H1 (cell line): ENCODE results near the gene APP. TPM values are rescaled to one million over a fixed set of nuclear protein-coding genes. Genes with fewer than 3 reads are reported as not detected.

Source experiments
- CTCF ChIA-PET: fragments of 300-600 bp; sonication (Branson Sonifier 250); formaldehyde crosslinking; loops from one replicate; lab custom pipeline; 2021; ENCODE audit not compliant: partially characterized antibody; lab: Charles Lee
- POLR2A ChIA-PET: fragments of 300-600 bp; sonication (Branson Sonifier 250); formaldehyde crosslinking; loops from one replicate; lab custom pipeline; 2021; ENCODE audit warnings: inconsistent platforms; ENCODE audit not compliant: partially characterized antibody; lab: Charles Lee
- DNase-seq, 2 experiments: peaks; one replicate each; pipeline versions ENCODE4 v3.0.0 to v3.0.0-alpha.2; 2010 to 2022; ENCODE audit warnings: low spot score in 2 of 2, low read depth in 1 of 2, mixed read lengths in 1 of 2
- FAIRE-seq: peaks from 2 replicates; lab custom pipeline; 2011; peaks lifted over from hg19 to GRCh38; lab: Jason Lieb, UNC
- H2AFZ ChIP-seq: 2 replicates; pipeline ENCODE4 v1.8.1; 2012; ENCODE audit warnings: low read length, inconsistent platforms
- H2AK5ac ChIP-seq: 2 replicates; pipeline ENCODE4 v1.6.1; 2013; ENCODE audit warnings: low read depth, low read length
- H2BK120ac ChIP-seq: replicated peaks from 2 replicates; pipeline ENCODE3; 2013; ENCODE audit warnings: low read depth, low read length, inconsistent platforms
- H2BK12ac ChIP-seq: 2 replicates; pipeline ENCODE4 v1.6.1; 2013; ENCODE audit warnings: low read depth, low read length
- H2BK15ac ChIP-seq: 2 replicates; pipeline ENCODE4 v1.6.1; 2013; ENCODE audit warnings: low read length
- H2BK20ac ChIP-seq: 2 replicates; pipeline ENCODE4 v1.6.1; 2013; ENCODE audit warnings: low read length
- H2BK5ac ChIP-seq: 2 replicates; pipeline ENCODE4 v1.6.1; 2013; ENCODE audit warnings: low read depth, low read length
- H3K14ac ChIP-seq: 2 replicates; pipeline ENCODE4 v1.6.1; 2013; ENCODE audit warnings: inconsistent platforms; ENCODE audit not compliant: insufficient read length
- H3K18ac ChIP-seq: 2 replicates; pipeline ENCODE4 v1.6.1; 2013; ENCODE audit warnings: low read length; ENCODE audit errors: extremely low read depth
- H3K23ac ChIP-seq: 2 replicates; pipeline ENCODE4 v1.6.1; 2013; ENCODE audit warnings: inconsistent platforms; ENCODE audit not compliant: insufficient read length
- H3K23me2 ChIP-seq: 2 replicates; pipeline ENCODE4 v1.6.1; 2013; ENCODE audit warnings: low read depth, low read length
- H3K27ac ChIP-seq: 2 replicates; pipeline ENCODE4 v1.6.1; 2011; ENCODE audit warnings: low read depth, low read length, inconsistent platforms
- H3K27me3 ChIP-seq, 4 experiments: replicated peaks in 1 of 4; 1 replicate in 1 of 4; 2 replicates in 3 of 4; pipeline versions ENCODE4 v1.6.1 to v1.8.1; 2011 to 2013; ENCODE audit warnings: low read length in 3 of 4, mild to moderate bottlenecking in 3 of 4, inconsistent platforms in 2 of 4, mixed read lengths in 2 of 4, moderate library complexity in 1 of 4; ENCODE audit not compliant: control insufficient read depth in 3 of 4, insufficient read depth in 3 of 4; ENCODE audit errors: extremely low read depth in 1 of 4
- H3K36me3 ChIP-seq, 4 experiments: 2 replicates each; pipeline versions ENCODE4 v1.6.1 to v1.8.1; 2011 to 2013; ENCODE audit warnings: mild to moderate bottlenecking in 4 of 4, low read length in 3 of 4, moderate library complexity in 2 of 4, control low read depth in 1 of 4, inconsistent platforms in 1 of 4; ENCODE audit not compliant: insufficient read depth in 4 of 4, control insufficient read depth in 2 of 4
- H3K4ac ChIP-seq: replicated peaks from 2 replicates; pipeline ENCODE3; 2013; ENCODE audit warnings: low read length, low read depth, mixed read lengths, inconsistent platforms; ENCODE audit not compliant: insufficient read length
- H3K4me1 ChIP-seq, 4 experiments: replicated peaks in 1 of 4; 1 replicate in 1 of 4; 2 replicates in 3 of 4; pipeline versions ENCODE4 v1.6.1 to v1.8.1; 2011 to 2013; ENCODE audit warnings: low read length in 3 of 4, inconsistent platforms in 2 of 4, mixed read lengths in 1 of 4; ENCODE audit not compliant: insufficient read depth in 4 of 4, control insufficient read depth in 3 of 4
- H3K4me2 ChIP-seq, 2 experiments: 2 replicates each; pipeline versions ENCODE4 v1.6.1 to v1.8.1; 2011 to 2013; ENCODE audit warnings: low read depth in 2 of 2, low read length in 2 of 2, control low read depth in 1 of 2, inconsistent platforms in 1 of 2, mild to moderate bottlenecking in 1 of 2; ENCODE audit not compliant: insufficient read depth in 1 of 2
- H3K4me3 ChIP-seq, 4 experiments: fragments of 200-600, 300-600 bp in 1 of 4; sonication (generic), shearing (Covaris generic), sonication (Bioruptor Twin) in 1 of 4; 2 replicates each; pipeline versions ENCODE4 v1.5.1 to v1.8.1; 2011 to 2016; ENCODE audit warnings: low read length in 4 of 4, low read depth in 3 of 4, control low read depth in 2 of 4, inconsistent platforms in 2 of 4, mild to moderate bottlenecking in 2 of 4, mixed read lengths in 1 of 4, moderate library complexity in 1 of 4; ENCODE audit not compliant: insufficient read depth in 2 of 4; ENCODE audit errors: extremely low read depth in 1 of 4
- H3K56ac ChIP-seq: replicated peaks from 2 replicates; pipeline ENCODE3; 2013; ENCODE audit warnings: low read depth, mild to moderate bottlenecking, mixed read lengths, low read length, inconsistent platforms; ENCODE audit not compliant: insufficient read length
- H3K79me1 ChIP-seq: 2 replicates; pipeline ENCODE4 v1.6.1; 2013; ENCODE audit warnings: low read depth, low read length, control low read depth
- H3K79me2 ChIP-seq, 2 experiments: 2 replicates each; pipeline versions ENCODE4 v1.6.1 to v1.8.1; 2012 to 2013; ENCODE audit warnings: low read length in 2 of 2, mild to moderate bottlenecking in 2 of 2, inconsistent platforms in 1 of 2; ENCODE audit not compliant: insufficient read depth in 2 of 2, control insufficient read depth in 1 of 2
- H3K9ac ChIP-seq, 4 experiments: replicated peaks in 1 of 4; 1 replicate in 1 of 4; 2 replicates in 3 of 4; pipeline versions ENCODE4 v1.6.1 to v1.8.1; 2011 to 2013; ENCODE audit warnings: low read depth in 3 of 4, low read length in 3 of 4, control low read depth in 2 of 4, mild to moderate bottlenecking in 2 of 4, moderate library complexity in 2 of 4, inconsistent platforms in 1 of 4; ENCODE audit errors: extremely low read depth in 1 of 4
- H3K9me3 ChIP-seq, 2 experiments: 2 replicates each; pipeline versions ENCODE4 v1.6.1 to v1.8.1; 2012 to 2013; ENCODE audit warnings: mild to moderate bottlenecking in 2 of 2, moderate library complexity in 2 of 2, control low read depth in 1 of 2, inconsistent platforms in 1 of 2, low read depth in 1 of 2, low read length in 1 of 2, mixed read lengths in 1 of 2; ENCODE audit not compliant: insufficient read depth in 2 of 2
- H4K20me1 ChIP-seq, 2 experiments: replicated peaks in 1 of 2; 2 replicates each; pipeline versions ENCODE3 to v1.8.1; 2011 to 2013; ENCODE audit warnings: inconsistent platforms in 2 of 2, low read length in 2 of 2, mild to moderate bottlenecking in 1 of 2; ENCODE audit not compliant: insufficient read depth in 2 of 2, control insufficient read depth in 1 of 2
- H4K5ac ChIP-seq: 2 replicates; pipeline ENCODE4 v1.6.1; 2013; ENCODE audit warnings: low read length, low read depth, mixed read lengths, inconsistent platforms; ENCODE audit not compliant: insufficient read length
- H4K8ac ChIP-seq: 2 replicates; pipeline ENCODE4 v1.8.0; 2013; ENCODE audit warnings: mild to moderate bottlenecking, moderate library complexity, low read length, inconsistent platforms; ENCODE audit not compliant: insufficient read depth; ENCODE audit errors: extremely low read depth
- H4K91ac ChIP-seq: replicated peaks from 2 replicates; pipeline ENCODE3; 2013; ENCODE audit warnings: low read length, mixed read lengths, inconsistent platforms; ENCODE audit not compliant: insufficient read length
- CHD1 ChIP-seq: IDR thresholded peaks from 2 replicates; pipeline ENCODE4 v1.6.1; 2012; ENCODE audit warnings: low read depth, low read length, improper control_type of control experiment
- CTBP2 ChIP-seq: IDR thresholded peaks from 2 replicates; pipeline ENCODE4 v1.7.0; 2011; ENCODE audit warnings: borderline replicate concordance, mild to moderate bottlenecking, moderate library complexity, mixed read lengths, low read length; ENCODE audit not compliant: insufficient read depth, insufficient read length
- GABPA ChIP-seq: IDR thresholded peaks from 2 replicates; pipeline ENCODE4 v1.6.1; 2011; ENCODE audit warnings: mild to moderate bottlenecking, low read length, moderate library complexity, borderline replicate concordance; ENCODE audit not compliant: insufficient read depth
- WGBS, 2 experiments: shearing (Covaris generic) in 1 of 2; methylation state at CpG; one replicate each; pipeline versions ENCODE4 v1.1.6 to v1.1.7; 2013 to 2015; ENCODE audit warnings: low lambda C conversion rate in 2 of 2, mixed read lengths in 2 of 2, inconsistent platforms in 1 of 2, low coverage in 1 of 2, missing lambda C conversion rate in 1 of 2; ENCODE audit not compliant: insufficient replicate concordance in 2 of 2, insufficient coverage in 1 of 2, insufficient read length in 1 of 2; ENCODE audit errors: extremely low coverage in 1 of 2, missing lambda C conversion rate in 1 of 2; 5-methylcytosine and 5-hydroxymethylcytosine counted together
- polyA plus RNA-seq, 7 experiments: library from polyadenylated mRNA; depleted of rRNA in 3 of 7; stranded (reverse) in 5 of 7; unstranded in 2 of 7; fragments of >200 nt in 5 of 7; fragments of 200-250 nt in 2 of 7; gene quantifications; 1 replicate in 5 of 7; 2 replicates in 1 of 7; 4 replicates in 1 of 7; pipeline versions ENCODE4 v1.2.1 to v1.2.3, GENCODE V29; 2011 to 2013; ENCODE audit warnings: missing spikeins in 2 of 7, mixed read lengths in 2 of 7
- total RNA-seq: library from RNA; stranded (reverse); fragmentation: NEBNext Ultra II Directional; extraction: Animal tissue kit (Norgen Biotek cat#: 25700); gene quantifications from 2 replicates; pipeline ENCODE4 v1.2.1, GENCODE V29; 2021
- TF ChIP-seq, protein P1 (sequence below): IDR thresholded peaks from 2 replicates; pipeline ENCODE4 v1.6.1; 2011; ENCODE audit warnings: low read length, improper control_type of control experiment
- TF ChIP-seq, protein P2 (sequence below): IDR thresholded peaks from 2 replicates; pipeline ENCODE4 v1.6.1; 2012; ENCODE audit warnings: inconsistent platforms

Gene APP
- total and polyA plus RNA-seq, 2 of the 8 experiments (the other 6 are each of a cell fraction or from before 2014, with no cell fraction given), result 375 to 551 TPM

DNA sequence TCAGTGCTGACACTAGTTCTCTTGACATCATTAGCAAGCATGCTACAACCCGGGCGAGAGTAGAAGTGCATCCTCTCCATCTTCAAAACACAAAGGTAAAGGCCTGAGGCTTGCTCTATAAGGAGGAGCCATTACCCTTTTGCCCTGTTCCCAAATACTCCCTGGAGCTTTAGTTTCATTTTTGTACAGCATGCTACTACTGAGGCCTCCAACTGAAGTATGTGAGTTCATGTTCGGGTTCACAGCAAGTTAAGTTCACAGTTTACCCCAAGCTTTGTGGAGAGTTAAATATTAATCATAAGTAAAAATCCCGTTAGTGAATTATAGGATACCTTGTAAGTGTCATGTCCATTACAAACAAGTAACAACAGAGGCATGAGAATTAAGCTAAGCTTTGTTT lies 156.6 kb downstream of the APP start:
- H2BK5ac ChIP-seq, result no peak overlapping the region
- H3K27me3 ChIP-seq, result no peaks in the 10 kb centered on the region
- FAIRE-seq (no peak), DNase-seq (no peak)
- H3K9me3 ChIP-seq, result no peaks in the 10 kb centered on the region
- no peak overlapping the region for H4K8ac ChIP-seq
- H3K4me1 ChIP-seq, result peaks cover 0 to 4% (median under 1%) of the 10 kb centered on the region in 4 experiments; a peak in 2 of 7 replicates
- 81% methylated on average over 4 of the region's 4 CpGs; no CpG with 5 or more reads in 1 of the 2 experiments for WGBS, 2 experiments
- no peak overlapping the region for H4K5ac ChIP-seq
- H3K79me1 ChIP-seq, result no peaks in the 10 kb centered on the region; the same call in 1 of the 2 replicates
- no peak overlapping the region for H3K14ac ChIP-seq
- no peak overlapping the region for H3K27ac ChIP-seq
- H2BK20ac ChIP-seq, result no peak overlapping the region
- no peak overlapping the region for H3K4me2 ChIP-seq
- H3K79me2 ChIP-seq, result peaks cover 0 to 51% of the 10 kb centered on the region in 2 experiments; a peak in 2 of 4 replicates
- POLR2A ChIA-PET, result no interaction called here
- no peak overlapping the region for H3K9ac ChIP-seq
- H3K18ac ChIP-seq, result no peak overlapping the region
- H2AFZ ChIP-seq, result no peak overlapping the region
- H4K20me1 ChIP-seq, result peaks cover 2 to 4% of the 10 kb centered on the region in 2 experiments
- H3K23ac ChIP-seq, result no peak overlapping the region
- no peak overlapping the region for H3K4ac ChIP-seq
- H2BK12ac ChIP-seq, result no peak overlapping the region
- no peak overlapping the region for H4K91ac ChIP-seq
- CTCF ChIA-PET, result interaction anchor here (0.7 kb wide), 1 partner anchor 16 kb away, joined by 3 read pairs; no protein-coding TSS in a partner anchor
- no peak overlapping the region for H2BK15ac ChIP-seq
- H3K4me3 ChIP-seq, result no peak overlapping the region
- peaks cover 0 to 4% (median 0%) of the 10 kb centered on the region in 4 experiments; a peak in 2 of 8 replicates for H3K36me3 ChIP-seq
- H3K56ac ChIP-seq, result no peak overlapping the region
- no peak overlapping the region for H2BK120ac ChIP-seq
- TF ChIP-seq CHD1 (no peak), GABPA (no peak), CTBP2 (no peak)
- TF ChIP-seq, protein P1, sequence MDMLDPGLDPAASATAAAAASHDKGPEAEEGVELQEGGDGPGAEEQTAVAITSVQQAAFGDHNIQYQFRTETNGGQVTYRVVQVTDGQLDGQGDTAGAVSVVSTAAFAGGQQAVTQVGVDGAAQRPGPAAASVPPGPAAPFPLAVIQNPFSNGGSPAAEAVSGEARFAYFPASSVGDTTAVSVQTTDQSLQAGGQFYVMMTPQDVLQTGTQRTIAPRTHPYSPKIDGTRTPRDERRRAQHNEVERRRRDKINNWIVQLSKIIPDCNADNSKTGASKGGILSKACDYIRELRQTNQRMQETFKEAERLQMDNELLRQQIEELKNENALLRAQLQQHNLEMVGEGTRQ, result no peak
- TF ChIP-seq, protein P2, sequence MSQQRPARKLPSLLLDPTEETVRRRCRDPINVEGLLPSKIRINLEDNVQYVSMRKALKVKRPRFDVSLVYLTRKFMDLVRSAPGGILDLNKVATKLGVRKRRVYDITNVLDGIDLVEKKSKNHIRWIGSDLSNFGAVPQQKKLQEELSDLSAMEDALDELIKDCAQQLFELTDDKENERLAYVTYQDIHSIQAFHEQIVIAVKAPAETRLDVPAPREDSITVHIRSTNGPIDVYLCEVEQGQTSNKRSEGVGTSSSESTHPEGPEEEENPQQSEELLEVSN, result no peak
- TF ChIP-seq, all 59 proteins: peak for 0
- H2AK5ac ChIP-seq, result no peak overlapping the region
- no peaks in the 10 kb centered on the region for H3K23me2 ChIP-seq
